GM12864 (cell line): Measurements from ENCODE around the gene TMEM72.

Experiments
- DNase-seq: peaks from one replicate; pipeline ENCODE4 v3.0.0-alpha.2; 2011; ENCODE audit warnings: low read depth
- H3K4me3 ChIP-seq: 2 replicates; pipeline ENCODE4 v1.5.1; 2011; ENCODE audit warnings: mild to moderate bottlenecking, low read depth, low read length, control low read depth
- CTCF ChIP-seq: IDR thresholded peaks from 2 replicates; pipeline ENCODE4 v1.5.1; 2011; ENCODE audit warnings: low read depth, mild to moderate bottlenecking, moderate library complexity, low read length, control low read depth, inconsistent platforms; ENCODE audit errors: missing control alignments

TMEM72 gene

DNA sequence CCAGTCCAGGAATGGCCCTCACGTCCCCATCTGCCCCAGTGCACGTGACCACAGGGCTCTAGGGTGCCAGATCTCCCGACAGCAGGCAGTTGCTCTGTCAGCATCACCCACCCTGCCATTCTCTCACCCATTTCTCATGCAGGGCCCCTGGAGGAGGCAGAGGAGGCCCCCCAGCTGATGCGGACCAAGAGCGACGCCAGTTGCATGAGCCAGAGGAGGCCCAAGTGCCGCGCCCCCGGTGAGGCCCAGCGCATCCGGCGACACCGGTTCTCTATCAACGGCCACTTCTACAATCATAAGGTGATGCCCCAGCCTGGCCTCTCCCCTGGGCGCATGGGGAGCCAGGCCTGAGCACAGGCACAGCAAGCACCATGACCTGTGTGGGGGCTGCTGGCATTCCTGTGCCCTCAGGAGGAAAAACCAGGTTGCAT, 73.5 kb downstream of the TMEM72 start:
- no peak overlapping the region for H3K4me3 ChIP-seq
- DNase-seq: no peak
- no peak for TF ChIP-seq CTCF

GRCh38 chr10:44985175-44985681, 74.1 kb downstream of the TMEM72 start:
- TF ChIP-seq CTCF: no peak
- no peak overlapping the region for H3K4me3 ChIP-seq
- DNase-seq: no peak

DNA sequence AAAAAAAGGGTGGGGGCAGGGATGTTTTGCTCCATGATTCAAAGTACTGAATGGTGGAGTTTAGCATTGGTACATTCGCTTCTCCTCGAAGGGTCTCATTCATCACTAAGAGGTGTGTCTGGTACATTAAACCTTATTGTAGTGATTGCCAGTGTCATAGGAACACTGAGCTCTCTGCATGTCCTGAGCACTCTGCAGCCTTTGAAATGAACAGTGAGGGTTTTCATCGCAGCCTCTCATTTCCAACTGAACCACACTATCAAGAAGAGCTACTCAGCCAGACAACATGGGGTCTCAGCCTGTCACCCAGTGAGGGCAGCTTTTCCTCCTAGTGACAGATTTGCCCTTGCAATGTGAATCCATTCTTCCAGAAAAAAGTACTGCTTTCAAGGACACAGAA, 75.0 kb downstream of the TMEM72 start:
- TF ChIP-seq CTCF: no peak
- no peak overlapping the region for H3K4me3 ChIP-seq
- no peak for DNase-seq
